Measurements from ENCODE around the gene SYCP3.

Gene SYCP3

DNA sequence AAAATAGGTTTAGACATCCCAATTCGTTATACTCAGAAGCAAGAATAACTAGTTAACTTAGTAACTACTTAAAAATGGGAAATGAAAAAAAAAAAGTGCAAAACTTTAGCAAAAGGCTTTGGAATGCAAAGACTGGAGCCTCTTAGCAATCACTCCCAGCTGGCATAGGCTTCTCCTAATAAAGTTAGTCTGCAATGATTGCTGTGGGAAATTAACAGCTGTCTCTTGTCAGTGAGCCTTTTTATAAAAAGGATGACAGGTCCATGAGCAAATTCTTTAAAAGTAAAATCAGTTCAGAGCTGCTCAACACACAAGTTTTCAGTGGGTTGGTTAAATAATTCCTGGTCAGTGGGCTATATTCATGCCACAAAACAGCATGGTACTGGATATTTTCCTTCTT, 7.4 kb upstream of the SYCP3 start:
- no peak for TF ChIP-seq CTCF (IDR thresholded peaks at IDR 0.05; ENCODE audit: control insufficient read depth, extremely low read depth, insufficient read depth)
- DNase-seq (ENCODE audit: low read depth), result no peak
- H3K4me3 ChIP-seq (ENCODE audit: low read depth, low read length), result no peak overlapping the region

DNA sequence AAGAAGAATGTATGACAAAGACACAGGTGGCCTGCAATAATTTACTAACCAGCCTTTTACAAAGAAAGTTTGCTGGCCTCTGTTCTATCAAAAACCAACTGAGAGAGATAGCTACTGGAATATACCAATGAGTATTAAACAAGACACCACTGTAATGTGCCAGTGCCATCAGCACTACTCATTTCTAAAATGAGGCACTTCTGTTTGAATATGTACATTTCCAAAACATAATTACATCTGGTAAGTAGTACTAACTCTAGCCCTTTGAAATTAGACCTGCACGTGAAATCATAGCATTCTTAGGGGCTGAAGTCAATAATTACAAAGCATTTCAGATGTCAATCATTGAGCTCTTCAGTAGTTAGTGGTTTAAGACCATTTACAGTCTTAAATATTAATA, 6.9 kb upstream of the SYCP3 start:
- DNase-seq (ENCODE audit: low read depth), result no peak
- TF ChIP-seq CTCF (IDR thresholded peaks at IDR 0.05; ENCODE audit: control insufficient read depth, extremely low read depth, insufficient read depth), result no peak
- no peak overlapping the region for H3K4me3 ChIP-seq (ENCODE audit: low read depth, low read length)

DNA sequence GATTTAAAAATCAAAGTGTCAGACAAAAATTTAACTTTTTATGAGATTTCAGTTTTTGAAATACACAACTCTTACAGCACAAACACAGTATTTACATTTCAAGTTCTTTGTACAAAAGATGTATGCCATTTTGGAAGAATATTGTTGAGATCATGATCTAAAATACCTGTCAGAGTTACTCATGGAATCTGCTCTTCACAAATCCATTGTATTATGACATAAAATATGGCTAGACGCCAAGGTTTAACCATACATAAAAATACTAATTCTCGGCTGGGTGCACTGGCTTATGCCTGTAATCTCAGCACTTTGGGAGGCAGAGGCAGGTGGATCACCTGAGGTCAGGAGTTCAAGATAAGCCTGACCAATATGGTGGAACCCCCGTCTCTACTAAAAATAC, 6.2 kb upstream of the SYCP3 start:
- no peak for DNase-seq (ENCODE audit: low read depth)
- no peak for TF ChIP-seq CTCF (IDR thresholded peaks at IDR 0.05; ENCODE audit: control insufficient read depth, extremely low read depth, insufficient read depth)
- no peak overlapping the region for H3K4me3 ChIP-seq (ENCODE audit: low read depth, low read length)

DNA sequence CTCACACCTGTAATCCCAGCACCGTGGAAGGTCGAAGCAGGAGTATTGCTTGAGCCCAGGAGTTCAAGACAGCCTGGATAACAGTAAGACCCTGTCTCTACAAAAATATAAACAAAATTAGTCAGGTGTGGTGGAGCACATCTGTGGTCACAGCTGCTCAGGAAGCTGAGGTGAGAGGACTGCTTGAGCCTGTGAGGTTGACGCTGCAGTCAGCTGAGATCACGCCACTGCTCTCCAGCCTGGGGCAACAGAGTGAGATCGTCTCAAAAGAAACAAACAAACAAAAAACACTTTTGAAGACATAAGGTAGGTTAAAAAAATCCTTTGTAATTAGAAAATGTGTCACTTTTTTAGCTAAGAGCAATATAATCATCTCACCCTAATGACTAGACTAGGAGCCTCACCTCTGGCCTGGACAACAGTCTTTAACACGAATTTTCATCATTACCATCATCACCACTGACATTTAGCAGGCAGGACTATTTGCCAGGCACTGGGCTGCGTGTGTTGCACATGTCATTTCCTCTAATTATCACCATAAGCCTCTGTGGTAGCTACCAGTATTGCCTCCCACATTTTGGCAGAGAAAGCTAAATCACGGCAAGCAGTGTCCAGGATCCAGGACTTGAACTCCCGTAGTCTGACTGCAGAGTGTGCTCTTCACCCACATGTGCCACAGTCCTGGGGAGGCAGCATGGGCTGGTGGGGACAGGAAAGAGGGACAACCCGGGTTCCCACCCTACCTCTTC, 4.6 kb upstream of the SYCP3 start:
- TF ChIP-seq CTCF (IDR thresholded peaks at IDR 0.05; ENCODE audit: control insufficient read depth, extremely low read depth, insufficient read depth), result no peak
- no peak for DNase-seq (ENCODE audit: low read depth)
- no peak overlapping the region for H3K4me3 ChIP-seq (ENCODE audit: low read depth, low read length)

DNA sequence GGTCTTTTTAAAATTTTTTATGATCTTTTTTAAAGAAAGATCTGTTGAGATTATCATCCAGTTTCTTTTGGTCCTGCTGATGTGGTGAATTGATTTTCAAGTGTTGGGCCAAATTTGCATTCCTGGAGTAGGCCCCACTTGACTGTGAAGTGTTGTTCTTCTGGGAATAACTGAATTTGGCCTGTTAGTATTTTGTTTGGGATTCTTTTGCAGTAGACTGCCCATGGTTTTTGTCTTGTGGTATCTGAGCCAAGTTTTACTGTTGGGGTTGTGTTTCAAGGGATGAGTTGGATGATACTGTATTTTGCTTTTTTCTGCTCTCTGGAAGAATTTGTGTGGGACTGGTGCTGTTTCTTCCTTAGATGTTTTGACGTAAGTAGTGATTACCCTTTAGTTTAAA, 4.0 kb upstream of the SYCP3 start:
- TF ChIP-seq CTCF (IDR thresholded peaks at IDR 0.05; ENCODE audit: control insufficient read depth, extremely low read depth, insufficient read depth), result no peak
- DNase-seq (ENCODE audit: low read depth), result no peak
- no peak overlapping the region for H3K4me3 ChIP-seq (ENCODE audit: low read depth, low read length)

DNA sequence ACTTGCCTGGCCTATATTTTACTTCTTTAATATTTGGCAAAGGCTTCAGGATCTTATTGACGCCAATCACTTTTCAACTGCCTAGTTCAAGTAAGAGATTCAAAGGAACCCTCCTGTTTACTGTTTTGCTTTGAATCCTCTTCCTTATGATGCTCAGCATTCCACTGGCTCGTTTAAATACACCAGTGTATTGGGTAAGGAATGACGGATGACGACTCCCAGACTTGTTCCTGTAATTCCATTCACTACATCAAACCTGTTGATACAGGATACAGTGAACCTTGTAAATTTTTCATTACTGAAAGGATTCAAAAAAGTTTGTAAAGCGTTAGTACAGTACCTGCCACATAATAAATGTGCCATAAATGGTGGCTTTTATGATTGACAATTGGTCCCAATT, 1.7 kb upstream of the SYCP3 start:
- DNase-seq (ENCODE audit: low read depth), result no peak
- no peak for TF ChIP-seq CTCF (IDR thresholded peaks at IDR 0.05; ENCODE audit: control insufficient read depth, extremely low read depth, insufficient read depth)

GRCh38 chr12:101740566-101740965, 1.3 kb upstream of the SYCP3 start:
- H3K4me3 ChIP-seq (ENCODE audit: low read depth, low read length), result no peak overlapping the region
- no peak for DNase-seq (ENCODE audit: low read depth)
- no peak for TF ChIP-seq CTCF (IDR thresholded peaks at IDR 0.05; ENCODE audit: control insufficient read depth, extremely low read depth, insufficient read depth)

More for the DNA sequence above, 1.7 kb upstream of the SYCP3 start:
- no peak overlapping the region for H3K4me3 ChIP-seq (ENCODE audit: low read depth, low read length)
